ENCODE data around the gene KANSL1.

DNA sequence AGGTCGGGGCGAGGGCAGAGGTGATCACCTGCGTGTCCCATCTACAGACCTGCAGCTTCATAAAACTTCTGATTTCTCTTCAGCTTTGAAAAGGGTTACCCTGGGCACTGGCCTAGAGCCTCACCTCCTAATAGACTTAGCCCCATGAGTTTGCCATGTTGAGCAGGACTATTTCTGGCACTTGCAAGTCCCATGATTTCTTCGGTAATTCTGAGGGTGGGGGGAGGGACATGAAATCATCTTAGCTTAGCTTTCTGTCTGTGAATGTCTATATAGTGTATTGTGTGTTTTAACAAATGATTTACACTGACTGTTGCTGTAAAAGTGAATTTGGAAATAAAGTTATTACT lies 165.3 kb downstream of the KANSL1 start:
- no peak for TF ChIP-seq EZH2 (IDR thresholded peaks at IDR 0.05; ENCODE audit: low read length, missing control alignments)
- TF ChIP-seq, protein P1, sequence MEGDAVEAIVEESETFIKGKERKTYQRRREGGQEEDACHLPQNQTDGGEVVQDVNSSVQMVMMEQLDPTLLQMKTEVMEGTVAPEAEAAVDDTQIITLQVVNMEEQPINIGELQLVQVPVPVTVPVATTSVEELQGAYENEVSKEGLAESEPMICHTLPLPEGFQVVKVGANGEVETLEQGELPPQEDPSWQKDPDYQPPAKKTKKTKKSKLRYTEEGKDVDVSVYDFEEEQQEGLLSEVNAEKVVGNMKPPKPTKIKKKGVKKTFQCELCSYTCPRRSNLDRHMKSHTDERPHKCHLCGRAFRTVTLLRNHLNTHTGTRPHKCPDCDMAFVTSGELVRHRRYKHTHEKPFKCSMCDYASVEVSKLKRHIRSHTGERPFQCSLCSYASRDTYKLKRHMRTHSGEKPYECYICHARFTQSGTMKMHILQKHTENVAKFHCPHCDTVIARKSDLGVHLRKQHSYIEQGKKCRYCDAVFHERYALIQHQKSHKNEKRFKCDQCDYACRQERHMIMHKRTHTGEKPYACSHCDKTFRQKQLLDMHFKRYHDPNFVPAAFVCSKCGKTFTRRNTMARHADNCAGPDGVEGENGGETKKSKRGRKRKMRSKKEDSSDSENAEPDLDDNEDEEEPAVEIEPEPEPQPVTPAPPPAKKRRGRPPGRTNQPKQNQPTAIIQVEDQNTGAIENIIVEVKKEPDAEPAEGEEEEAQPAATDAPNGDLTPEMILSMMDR (conservative IDR thresholded peaks at IDR 0.05 in 1 of 2, IDR thresholded peaks at IDR 0.05 in 1 of 2; ENCODE audit: low read depth in 1 of 2, low read length in 2 of 2): no peak

Measured in fibroblast of lung (primary cell).